ENCODE results near the gene NR2F1-AS1. TPM values are rescaled to one million over a fixed set of nuclear protein-coding genes. Genes with fewer than 3 reads are reported as not detected.

NR2F1-AS1 gene
- total and polyA plus RNA-seq, 2 donors (not counting 1 experiment from before 2014, with no cell fraction given): not detected

DNA sequence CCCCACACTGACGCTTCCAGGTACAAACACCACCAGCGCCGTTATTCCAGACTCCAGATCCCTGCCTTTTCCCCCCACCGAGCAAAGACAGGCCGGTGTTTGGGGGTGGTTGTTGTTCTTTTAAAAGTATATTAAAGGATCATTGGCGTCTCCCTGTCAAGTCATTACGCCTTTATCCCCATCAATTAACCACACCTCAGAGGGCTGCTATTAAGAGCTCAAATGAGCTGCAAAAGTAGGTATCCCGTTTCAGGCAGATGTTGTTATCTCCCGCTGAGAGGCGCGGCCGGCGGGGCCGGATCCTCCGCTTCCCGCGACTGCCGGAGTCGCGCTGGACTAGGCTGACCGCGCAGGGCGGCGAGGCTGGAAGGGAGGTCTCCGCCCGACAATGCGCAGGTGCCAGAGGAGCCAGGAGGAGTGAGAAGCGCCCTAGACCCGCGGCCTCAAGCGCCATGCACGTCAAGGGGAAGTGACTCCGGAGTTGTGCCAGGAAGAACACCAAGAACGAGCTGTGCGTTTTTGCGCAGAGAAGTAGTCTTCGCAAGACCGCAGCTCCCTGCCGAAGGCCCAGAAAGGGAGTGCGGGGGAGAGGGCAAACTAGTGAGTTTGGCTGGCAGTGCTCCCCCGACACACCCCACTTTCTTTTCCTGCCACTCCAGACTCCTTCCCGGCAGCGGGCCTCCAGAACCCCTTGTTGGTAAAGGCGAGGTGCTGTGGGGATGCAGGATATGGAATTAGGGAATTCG lies 8.2 kb downstream of the NR2F1-AS1 start:
- Mint-ChIP-seq H3K4me3 (no peak overlapping the region), H3K27me3 (peaks cover 83% of the 10 kb centered on the region), H3K9me3 (ENCODE audit: insufficient read depth) (no peaks in the 10 kb centered on the region), H3K4me1 (peaks cover 19% of the 10 kb centered on the region), H3K27ac (no peak overlapping the region)
- CTCF ChIA-PET: no interaction called here
- Histone ChIP-seq H3K4me1 (ENCODE audit: control insufficient read depth in 2 of 2, insufficient read depth in 2 of 2, low read length in 2 of 2) (peaks cover 31 to 35% of the 10 kb centered on the region in 2 donors), H3K79me2 (ENCODE audit: control insufficient read depth, insufficient read depth, low read length) (no peaks in the 10 kb centered on the region), H3K9me3 (ENCODE audit: control extremely low read depth in 1 of 3, control insufficient read depth in 2 of 3, insufficient read depth in 1 of 3, low read length in 2 of 3) (peaks cover 0 to 42% (median 15%) of the 10 kb centered on the region in 3 donors), H3K9ac (ENCODE audit: low read length) (no peak overlapping the region), H3K4me3 (ENCODE audit: control extremely low read depth in 1 of 5, extremely low read depth in 1 of 5, insufficient read depth in 1 of 5, low read depth in 2 of 5, low read length in 4 of 5) (no peak overlapping the region), H3K36me3 (replicated peaks in 1 of 2; ENCODE audit: control extremely low read depth in 1 of 2, control insufficient read depth in 1 of 2, extremely low read depth in 1 of 2, insufficient read depth in 2 of 2, low read length in 1 of 2) (no peaks in the 10 kb centered on the region), H3K4me2 (replicated peaks; ENCODE audit: low read depth, low read length, poor library complexity, severe bottlenecking) (no peak overlapping the region), H3K27me3 (replicated peaks in 1 of 4; ENCODE audit: control extremely low read depth in 1 of 4, control insufficient read depth in 3 of 4, insufficient read depth in 4 of 4, low read length in 3 of 4) (peaks cover 3 to 90% (median 78%) of the 10 kb centered on the region in 4 experiments), H4K20me1 (ENCODE audit: control insufficient read depth, insufficient read depth, low read length, poor library complexity, severe bottlenecking) (no peaks in the 10 kb centered on the region), H3K27ac (ENCODE audit: low read length in 2 of 2) (no peak overlapping the region), H2AFZ (ENCODE audit: insufficient read depth, low read depth, low read length, poor library complexity, severe bottlenecking) (no peak overlapping the region)
- TF ChIP-seq EZH2 (IDR thresholded peaks at IDR 0.05; ENCODE audit: borderline replicate concordance, insufficient read depth, low read depth, low read length, poor library complexity, severe bottlenecking): no peak
- TF ChIP-seq, protein P1, sequence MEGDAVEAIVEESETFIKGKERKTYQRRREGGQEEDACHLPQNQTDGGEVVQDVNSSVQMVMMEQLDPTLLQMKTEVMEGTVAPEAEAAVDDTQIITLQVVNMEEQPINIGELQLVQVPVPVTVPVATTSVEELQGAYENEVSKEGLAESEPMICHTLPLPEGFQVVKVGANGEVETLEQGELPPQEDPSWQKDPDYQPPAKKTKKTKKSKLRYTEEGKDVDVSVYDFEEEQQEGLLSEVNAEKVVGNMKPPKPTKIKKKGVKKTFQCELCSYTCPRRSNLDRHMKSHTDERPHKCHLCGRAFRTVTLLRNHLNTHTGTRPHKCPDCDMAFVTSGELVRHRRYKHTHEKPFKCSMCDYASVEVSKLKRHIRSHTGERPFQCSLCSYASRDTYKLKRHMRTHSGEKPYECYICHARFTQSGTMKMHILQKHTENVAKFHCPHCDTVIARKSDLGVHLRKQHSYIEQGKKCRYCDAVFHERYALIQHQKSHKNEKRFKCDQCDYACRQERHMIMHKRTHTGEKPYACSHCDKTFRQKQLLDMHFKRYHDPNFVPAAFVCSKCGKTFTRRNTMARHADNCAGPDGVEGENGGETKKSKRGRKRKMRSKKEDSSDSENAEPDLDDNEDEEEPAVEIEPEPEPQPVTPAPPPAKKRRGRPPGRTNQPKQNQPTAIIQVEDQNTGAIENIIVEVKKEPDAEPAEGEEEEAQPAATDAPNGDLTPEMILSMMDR (IDR thresholded peaks at IDR 0.05): no peak
- DNase-seq (peak; percentile 46), ATAC-seq (ENCODE audit: low read depth) (no peak)
- POLR2A ChIA-PET: no interaction called here
- intact Hi-C loops (cut with micrococcal nuclease): loop anchor here (5.0 kb wide), 1 partner anchor 35 kb away; no protein-coding TSS in a partner anchor
- WGBS (ENCODE audit: insufficient coverage): 8% methylated on average over 34 of the region's 45 CpGs

DNA sequence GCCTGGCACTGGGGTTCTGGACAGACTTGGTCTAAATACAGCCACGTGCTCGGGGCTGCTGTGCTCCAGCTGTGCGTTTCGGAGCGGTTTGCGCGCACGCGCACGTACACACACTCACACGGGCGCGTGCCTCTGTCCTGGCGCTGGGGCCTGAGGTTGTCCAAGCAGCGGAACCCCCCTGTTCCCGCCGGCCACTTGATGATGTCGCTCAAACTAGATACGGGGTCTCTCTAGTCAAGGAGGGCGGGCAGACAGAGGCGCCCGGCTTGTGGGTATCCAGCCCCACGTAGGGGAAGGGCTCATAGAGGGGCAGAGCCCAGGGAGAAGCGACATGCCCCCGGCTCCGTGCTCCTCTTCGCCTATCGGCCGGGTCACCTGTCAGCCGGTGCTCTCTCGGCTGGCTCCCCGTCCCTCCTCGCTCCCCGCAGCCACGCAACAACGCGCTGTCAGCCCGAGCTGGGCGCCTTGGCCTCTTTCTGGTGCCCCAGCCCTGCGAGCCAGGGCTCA lies 8.9 kb downstream of the NR2F1-AS1 start:
- WGBS (ENCODE audit: insufficient coverage): 13% methylated on average over 39 of the region's 40 CpGs
- Histone ChIP-seq H3K4me2 (replicated peaks; ENCODE audit: low read depth, low read length, poor library complexity, severe bottlenecking) (no peak overlapping the region), H2AFZ (ENCODE audit: insufficient read depth, low read depth, low read length, poor library complexity, severe bottlenecking) (no peak overlapping the region), H3K27me3 (replicated peaks in 1 of 4; ENCODE audit: control extremely low read depth in 1 of 4, control insufficient read depth in 3 of 4, insufficient read depth in 4 of 4, low read length in 3 of 4) (peaks cover 2 to 89% (median 74%) of the 10 kb centered on the region in 4 experiments), H3K27ac (ENCODE audit: low read length in 2 of 2) (no peak overlapping the region), H3K4me1 (ENCODE audit: control insufficient read depth in 2 of 2, insufficient read depth in 2 of 2, low read length in 2 of 2) (peaks cover 27 to 35% of the 10 kb centered on the region in 2 donors), H3K4me3 (ENCODE audit: control extremely low read depth in 1 of 5, extremely low read depth in 1 of 5, insufficient read depth in 1 of 5, low read depth in 2 of 5, low read length in 4 of 5) (peak overlapping the region in 1 of 5 experiments; percentile 15), H3K9me3 (ENCODE audit: control extremely low read depth in 1 of 3, control insufficient read depth in 2 of 3, insufficient read depth in 1 of 3, low read length in 2 of 3) (peaks cover 0 to 42% (median 15%) of the 10 kb centered on the region in 3 donors), H3K9ac (ENCODE audit: low read length) (no peak overlapping the region), H3K79me2 (ENCODE audit: control insufficient read depth, insufficient read depth, low read length) (no peaks in the 10 kb centered on the region), H3K36me3 (replicated peaks in 1 of 2; ENCODE audit: control extremely low read depth in 1 of 2, control insufficient read depth in 1 of 2, extremely low read depth in 1 of 2, insufficient read depth in 2 of 2, low read length in 1 of 2) (no peaks in the 10 kb centered on the region), H4K20me1 (ENCODE audit: control insufficient read depth, insufficient read depth, low read length, poor library complexity, severe bottlenecking) (no peaks in the 10 kb centered on the region)
- Mint-ChIP-seq H3K27ac (no peak overlapping the region), H3K27me3 (peaks cover 81% of the 10 kb centered on the region), H3K4me1 (peaks cover 19% of the 10 kb centered on the region), H3K9me3 (ENCODE audit: insufficient read depth) (no peaks in the 10 kb centered on the region), H3K4me3 (peak overlapping the region; percentile 24)
- DNase-seq (peak; percentile 47), ATAC-seq (ENCODE audit: low read depth) (no peak)
- intact Hi-C loops (cut with micrococcal nuclease): loop anchor here (5.0 kb wide), 1 partner anchor 35 kb away; no protein-coding TSS in a partner anchor
- ChIA-PET CTCF (interaction anchor here (1.4 kb wide), 1 partner anchor 15 kb away, joined by 3 read pairs; no protein-coding TSS in a partner anchor), POLR2A (no interaction called here)
- TF ChIP-seq, protein P1 (IDR thresholded peaks at IDR 0.05): no peak
- no peak for TF ChIP-seq EZH2 (IDR thresholded peaks at IDR 0.05; ENCODE audit: borderline replicate concordance, insufficient read depth, low read depth, low read length, poor library complexity, severe bottlenecking)
